H7 (cell line): ENCODE data around the gene BTNL9. TPM values are rescaled to one million over a fixed set of nuclear protein-coding genes. Genes with fewer than 3 reads are reported as not detected.

Source experiments
- DNase-seq: peaks from one replicate; pipeline ENCODE4 v3.0.0; 2012
- H3K27me3 ChIP-seq: 2 replicates; pipeline ENCODE4 v1.6.0; 2011; ENCODE audit warnings: mild to moderate bottlenecking, low read length; ENCODE audit not compliant: control insufficient read depth, insufficient read depth
- H3K36me3 ChIP-seq: replicated peaks from 2 replicates; pipeline ENCODE4 v1.5.1; 2011; ENCODE audit warnings: low read length; ENCODE audit not compliant: control insufficient read depth, insufficient read depth
- H3K4me3 ChIP-seq: 2 replicates; pipeline ENCODE4 v1.5.1; 2011; ENCODE audit warnings: low read depth, mild to moderate bottlenecking, control low read depth, low read length, moderate library complexity; ENCODE audit not compliant: insufficient read depth
- total RNA-seq: library from RNA; depleted of rRNA; stranded (reverse); fragments of >200 nt; shearing (Covaris generic); gene quantifications from 2 replicates; pipeline ENCODE4 v1.2.3, GENCODE V29; 2014

Gene BTNL9
- total RNA-seq, 1 experiment from 2014 or later: 0.31 TPM

- peaks cover 63% of the 10 kb centered on the region for H3K27me3 ChIP-seq
- H3K36me3 ChIP-seq: no peaks in the 10 kb centered on the region
- no peak for DNase-seq
- no peak overlapping the region for H3K4me3 ChIP-seq
Observed at GRCh38 chr5:181047921-181048320, 7.9 kb downstream of the BTNL9 start.

- Histone ChIP-seq H3K27me3 (peaks cover 76% of the 10 kb centered on the region), H3K4me3 (no peak overlapping the region), H3K36me3 (no peaks in the 10 kb centered on the region)
- no peak for DNase-seq
Observed at GRCh38 chr5:181050016-181050415, 9.9 kb downstream of the BTNL9 start.

GRCh38 chr5:181051841-181052671, 12.0 kb downstream of the BTNL9 start:
- Histone ChIP-seq H3K4me3 (peak overlapping the region; percentile 75), H3K27me3 (peaks cover 84% of the 10 kb centered on the region), H3K36me3 (no peaks in the 10 kb centered on the region)
- DNase-seq: peak; percentile 67

- peak; percentile 91 for DNase-seq
- Histone ChIP-seq H3K36me3 (no peaks in the 10 kb centered on the region), H3K4me3 (peak overlapping the region; percentile 75), H3K27me3 (peaks cover 86% of the 10 kb centered on the region)
Observed at GRCh38 chr5:181052672-181053487, 12.8 kb downstream of the BTNL9 start.

GRCh38 chr5:181053488-181054121, 13.5 kb downstream of the BTNL9 start:
- H3K4me3 ChIP-seq: peak overlapping the region; percentile 75
- peak; percentile 64 for DNase-seq

GRCh38 chr5:181054138-181054537, 14.1 kb downstream of the BTNL9 start:
- DNase-seq: peak; percentile 57
- Histone ChIP-seq H3K36me3 (no peaks in the 10 kb centered on the region), H3K27me3 (peaks cover 94% of the 10 kb centered on the region), H3K4me3 (peak overlapping the region; percentile 75)

More at GRCh38 chr5:181053488-181054121, 13.5 kb downstream of the BTNL9 start:
- Histone ChIP-seq H3K36me3 (no peaks in the 10 kb centered on the region), H3K27me3 (peaks cover 90% of the 10 kb centered on the region)

- DNase-seq: peak; percentile 62
- H3K27me3 ChIP-seq: peaks cover 96% of the 10 kb centered on the region
- no peaks in the 10 kb centered on the region for H3K36me3 ChIP-seq
- no peak overlapping the region for H3K4me3 ChIP-seq
Observed at GRCh38 chr5:181054871-181055459, 14.9 kb downstream of the BTNL9 start.

- no peak for DNase-seq
- H3K36me3 ChIP-seq: no peaks in the 10 kb centered on the region
- H3K27me3 ChIP-seq: peaks cover 97% of the 10 kb centered on the region
- H3K4me3 ChIP-seq: no peak overlapping the region
Observed at GRCh38 chr5:181056431-181056830, 16.4 kb downstream of the BTNL9 start.

GRCh38 chr5:181058321-181058720, 18.3 kb downstream of the BTNL9 start:
- DNase-seq: no peak
- H3K4me3 ChIP-seq: no peak overlapping the region
- no peaks in the 10 kb centered on the region for H3K36me3 ChIP-seq
- H3K27me3 ChIP-seq: peaks cover 95% of the 10 kb centered on the region

- H3K4me3 ChIP-seq: peak overlapping the region; percentile 37
- H3K27me3 ChIP-seq: peaks cover 89% of the 10 kb centered on the region
- DNase-seq: peak; percentile 66
Observed at GRCh38 chr5:181058786-181059296, 18.8 kb downstream of the BTNL9 start.

GRCh38 chr5:181059297-181060230, 19.5 kb downstream of the BTNL9 start:
- peak overlapping the region; percentile 37 for H3K4me3 ChIP-seq
- peak; percentile 81 for DNase-seq
- peaks cover 82% of the 10 kb centered on the region for H3K27me3 ChIP-seq
- no peaks in the 10 kb centered on the region for H3K36me3 ChIP-seq

More at GRCh38 chr5:181058786-181059296, 18.8 kb downstream of the BTNL9 start:
- no peaks in the 10 kb centered on the region for H3K36me3 ChIP-seq

- DNase-seq: no peak
- no peak overlapping the region for H3K4me3 ChIP-seq
- peaks cover 76% of the 10 kb centered on the region for H3K27me3 ChIP-seq
- no peaks in the 10 kb centered on the region for H3K36me3 ChIP-seq
Observed at GRCh38 chr5:181060231-181060590, 20.1 kb downstream of the BTNL9 start.

GRCh38 chr5:181060924-181061323, 20.9 kb downstream of the BTNL9 start:
- no peak for DNase-seq
- H3K4me3 ChIP-seq: no peak overlapping the region
- peaks cover 70% of the 10 kb centered on the region for H3K27me3 ChIP-seq
- no peaks in the 10 kb centered on the region for H3K36me3 ChIP-seq
